Measurements from ENCODE around the gene PKDREJ.

DNA sequence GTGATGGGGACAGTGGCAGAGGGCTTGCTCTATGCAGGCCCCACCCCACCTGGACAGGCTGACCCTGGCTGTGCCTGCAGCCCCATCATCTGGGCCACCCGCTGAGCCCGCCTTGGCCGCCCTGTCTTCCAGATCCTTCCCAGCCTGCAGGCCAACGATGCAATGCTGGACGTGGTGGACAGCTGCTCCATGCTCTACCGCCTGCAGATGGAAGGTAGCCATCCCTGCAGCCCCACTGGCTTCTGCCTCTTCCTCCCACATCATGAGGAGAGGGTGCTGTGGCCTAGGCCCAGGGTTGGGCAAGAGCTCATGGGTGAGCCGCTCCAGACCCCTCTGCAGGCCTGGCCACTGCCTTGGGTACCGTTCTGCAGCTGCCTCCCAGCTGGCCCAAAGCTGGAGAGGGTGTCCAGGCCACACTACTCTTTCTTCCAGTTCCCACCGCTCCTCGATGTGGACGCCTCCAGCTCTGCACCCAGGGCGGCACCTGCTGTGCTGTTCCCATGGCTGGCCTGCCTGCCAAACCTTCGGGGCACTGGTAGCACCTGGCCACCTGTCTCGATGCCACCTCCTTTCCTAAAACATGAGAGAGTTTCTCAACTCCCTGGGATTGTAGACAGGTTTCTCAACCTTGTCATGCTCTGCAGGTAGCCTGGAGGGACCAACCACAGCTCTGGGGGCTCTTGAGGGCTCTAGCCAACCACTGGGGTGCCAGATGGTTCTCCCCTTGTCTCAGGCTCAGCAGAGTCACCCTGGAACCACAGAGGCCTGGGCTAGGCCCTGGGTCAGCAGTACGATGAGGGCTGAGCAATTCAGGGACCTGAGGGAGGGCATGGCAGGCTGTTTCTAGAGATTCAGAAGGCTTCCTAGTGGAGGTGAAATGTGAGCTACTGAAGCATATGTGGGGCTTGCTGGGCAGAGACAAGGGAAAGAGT lies 24.1 kb upstream of the PKDREJ start:
- no peak for TF ChIP-seq CTCF (IDR thresholded peaks at IDR 0.05)
- no peak for TF ChIP-seq POLR2A (IDR thresholded peaks at IDR 0.05)
